Measurements from ENCODE around the gene TNNI2. TPM values are rescaled to one million over a fixed set of nuclear protein-coding genes. Genes with fewer than 3 reads are reported as not detected.

The TNNI2 gene
- total and polyA plus RNA-seq, 10 of the 15 experiments (the other 5 are each of a cell fraction or from before 2014, with no cell fraction given), result 0.14 to 0.79 (median 0.37) TPM; not detected in 4

DNA sequence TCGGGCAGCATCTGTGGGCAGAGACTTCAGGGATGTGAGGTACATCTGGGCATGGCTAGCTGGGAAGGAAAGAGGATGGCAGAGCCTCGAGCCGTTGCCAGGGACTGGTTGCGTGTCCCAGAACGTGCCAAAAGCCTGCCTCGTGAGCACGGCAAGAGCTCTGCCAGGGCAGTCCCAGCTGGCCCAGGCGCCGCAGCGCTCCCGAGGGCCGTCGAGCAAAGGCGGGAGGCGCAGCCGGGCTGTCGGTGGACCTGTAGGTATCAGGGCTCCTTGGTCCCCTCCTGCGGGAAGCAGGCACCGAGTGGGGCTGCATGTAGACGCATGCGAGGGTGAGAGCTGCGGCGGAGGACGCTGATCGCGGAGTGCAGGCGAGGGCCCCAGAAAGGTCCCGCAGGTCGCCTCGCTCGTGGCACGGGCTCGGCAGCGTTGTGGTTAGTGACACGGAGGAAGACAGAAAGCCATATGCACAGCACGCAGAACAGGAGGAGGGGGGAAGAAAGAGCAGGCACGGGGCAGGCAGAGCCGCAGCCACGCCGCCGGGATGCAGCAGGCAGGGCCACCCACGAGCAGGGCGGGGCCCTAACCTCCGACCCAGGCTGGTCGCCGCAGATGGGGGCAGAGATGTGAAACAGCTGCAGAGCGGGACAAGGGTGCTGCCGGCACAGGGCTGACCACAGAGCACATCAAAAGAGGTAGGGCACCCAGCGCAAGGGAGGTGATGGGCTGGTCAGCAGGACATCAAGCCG, 32.1 kb downstream of the TNNI2 start:
- ChIA-PET CTCF (interaction anchor here (1.8 kb wide), 1 partner anchor 12 kb away, joined by 5 read pairs; no protein-coding TSS in a partner anchor), SMC1A (ENCODE audit: uncharacterized antibody, unreplicated experiment) (no interaction called here), RAD21 (ENCODE audit: unreplicated experiment) (no interaction called here), POLR2A (interaction anchor here (1.5 kb wide), 1 partner anchor 11 kb away, joined by 3 read pairs; no protein-coding TSS in a partner anchor)
- no peaks in the 10 kb centered on the region for H3K9me3 ChIP-seq (replicated peaks; ENCODE audit: control insufficient read depth, insufficient read depth, low read length)
- H3K4me3 ChIP-seq, result no peak overlapping the region
- in situ Hi-C loops (cut with MboI), result no loop called here
- H3K36me3 ChIP-seq (ENCODE audit: control insufficient read depth in 2 of 2, insufficient read depth in 2 of 2, low read length in 1 of 2), result peaks cover 0 to 6% of the 10 kb centered on the region in 2 experiments; a peak in 3 of 4 replicates
- no peak overlapping the region for H3K27ac ChIP-seq (ENCODE audit: control insufficient read depth, insufficient read depth)
- ATAC-seq (no peak), FAIRE-seq (no peak), DNase-seq (ENCODE audit: low read depth, low spot score) (no peak)
- H3K4me2 ChIP-seq (ENCODE audit: control insufficient read depth, insufficient read depth), result no peak overlapping the region
- H2AFZ ChIP-seq (ENCODE audit: control insufficient read depth, low read depth, low read length), result no peak overlapping the region
- H3K27me3 ChIP-seq (replicated peaks in 1 of 2; ENCODE audit: control insufficient read depth in 2 of 2, insufficient read depth in 2 of 2, low read length in 1 of 2), result no peaks in the 10 kb centered on the region
- no peaks in the 10 kb centered on the region; the same call in 1 of the 2 replicates for H4K20me1 ChIP-seq (ENCODE audit: control insufficient read depth, insufficient read depth)
- no TSS peak for BruUV-seq (replicated peaks)
- intact Hi-C loops (cut with micrococcal nuclease; ENCODE audit: unreplicated experiment), result no loop called here
- no peak overlapping the region for H3K9ac ChIP-seq (ENCODE audit: control insufficient read depth, insufficient read depth, low read length)
- H3K79me2 ChIP-seq (ENCODE audit: control insufficient read depth, insufficient read depth, low read length), result peaks cover 2% of the 10 kb centered on the region
- H3K4me1 ChIP-seq (ENCODE audit: control insufficient read depth, insufficient read depth, low read length), result no peaks in the 10 kb centered on the region
- WGBS (ENCODE audit: insufficient coverage, insufficient replicate concordance, low lambda C conversion rate, missing lambda C conversion rate), result 81% methylated on average over 40 of the region's 50 CpGs
- TF ChIP-seq, protein P1, sequence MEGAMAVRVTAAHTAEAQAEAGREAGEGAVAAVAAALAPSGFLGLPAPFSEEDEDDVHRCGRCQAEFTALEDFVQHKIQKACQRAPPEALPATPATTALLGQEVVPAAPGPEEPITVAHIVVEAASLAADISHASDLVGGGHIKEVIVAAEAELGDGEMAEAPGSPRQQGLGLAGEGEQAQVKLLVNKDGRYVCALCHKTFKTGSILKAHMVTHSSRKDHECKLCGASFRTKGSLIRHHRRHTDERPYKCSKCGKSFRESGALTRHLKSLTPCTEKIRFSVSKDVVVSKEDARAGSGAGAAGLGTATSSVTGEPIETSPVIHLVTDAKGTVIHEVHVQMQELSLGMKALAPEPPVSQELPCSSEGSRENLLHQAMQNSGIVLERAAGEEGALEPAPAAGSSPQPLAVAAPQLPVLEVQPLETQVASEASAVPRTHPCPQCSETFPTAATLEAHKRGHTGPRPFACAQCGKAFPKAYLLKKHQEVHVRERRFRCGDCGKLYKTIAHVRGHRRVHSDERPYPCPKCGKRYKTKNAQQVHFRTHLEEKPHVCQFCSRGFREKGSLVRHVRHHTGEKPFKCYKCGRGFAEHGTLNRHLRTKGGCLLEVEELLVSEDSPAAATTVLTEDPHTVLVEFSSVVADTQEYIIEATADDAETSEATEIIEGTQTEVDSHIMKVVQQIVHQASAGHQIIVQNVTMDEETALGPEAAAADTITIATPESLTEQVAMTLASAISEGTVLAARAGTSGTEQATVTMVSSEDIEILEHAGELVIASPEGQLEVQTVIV (IDR thresholded peaks at IDR 0.05; ENCODE audit: borderline replicate concordance, partially characterized antibody), result no peak
- TF ChIP-seq MYB (IDR thresholded peaks at IDR 0.05; ENCODE audit: borderline replicate concordance, low read depth, low read length) (no peak), ZNF217 (IDR thresholded peaks at IDR 0.05) (no peak), CBFB (IDR thresholded peaks at IDR 0.05; ENCODE audit: low read depth) (no peak), YBX1 (IDR thresholded peaks at IDR 0.05) (no peak), PAX8 (IDR thresholded peaks at IDR 0.05) (no peak), NFYA (IDR thresholded peaks at IDR 0.05; ENCODE audit: borderline replicate concordance, low read depth, low read length) (no peak), ASH2L (IDR thresholded peaks at IDR 0.05; ENCODE audit: borderline replicate concordance, low read depth) (no peak), CHD2 (IDR thresholded peaks at IDR 0.05; ENCODE audit: borderline replicate concordance, low read depth, low read length) (no peak), GABPA (IDR thresholded peaks at IDR 0.05; ENCODE audit: low read depth) (no peak)
- TF ChIP-seq, protein P2, sequence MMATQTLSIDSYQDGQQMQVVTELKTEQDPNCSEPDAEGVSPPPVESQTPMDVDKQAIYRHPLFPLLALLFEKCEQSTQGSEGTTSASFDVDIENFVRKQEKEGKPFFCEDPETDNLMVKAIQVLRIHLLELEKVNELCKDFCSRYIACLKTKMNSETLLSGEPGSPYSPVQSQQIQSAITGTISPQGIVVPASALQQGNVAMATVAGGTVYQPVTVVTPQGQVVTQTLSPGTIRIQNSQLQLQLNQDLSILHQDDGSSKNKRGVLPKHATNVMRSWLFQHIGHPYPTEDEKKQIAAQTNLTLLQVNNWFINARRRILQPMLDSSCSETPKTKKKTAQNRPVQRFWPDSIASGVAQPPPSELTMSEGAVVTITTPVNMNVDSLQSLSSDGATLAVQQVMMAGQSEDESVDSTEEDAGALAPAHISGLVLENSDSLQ (IDR thresholded peaks at IDR 0.05), result no peak
- TF ChIP-seq, protein P3, sequence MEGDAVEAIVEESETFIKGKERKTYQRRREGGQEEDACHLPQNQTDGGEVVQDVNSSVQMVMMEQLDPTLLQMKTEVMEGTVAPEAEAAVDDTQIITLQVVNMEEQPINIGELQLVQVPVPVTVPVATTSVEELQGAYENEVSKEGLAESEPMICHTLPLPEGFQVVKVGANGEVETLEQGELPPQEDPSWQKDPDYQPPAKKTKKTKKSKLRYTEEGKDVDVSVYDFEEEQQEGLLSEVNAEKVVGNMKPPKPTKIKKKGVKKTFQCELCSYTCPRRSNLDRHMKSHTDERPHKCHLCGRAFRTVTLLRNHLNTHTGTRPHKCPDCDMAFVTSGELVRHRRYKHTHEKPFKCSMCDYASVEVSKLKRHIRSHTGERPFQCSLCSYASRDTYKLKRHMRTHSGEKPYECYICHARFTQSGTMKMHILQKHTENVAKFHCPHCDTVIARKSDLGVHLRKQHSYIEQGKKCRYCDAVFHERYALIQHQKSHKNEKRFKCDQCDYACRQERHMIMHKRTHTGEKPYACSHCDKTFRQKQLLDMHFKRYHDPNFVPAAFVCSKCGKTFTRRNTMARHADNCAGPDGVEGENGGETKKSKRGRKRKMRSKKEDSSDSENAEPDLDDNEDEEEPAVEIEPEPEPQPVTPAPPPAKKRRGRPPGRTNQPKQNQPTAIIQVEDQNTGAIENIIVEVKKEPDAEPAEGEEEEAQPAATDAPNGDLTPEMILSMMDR (IDR thresholded peaks at IDR 0.05 in 2 of 3, conservative IDR thresholded peaks at IDR 0.05 in 1 of 3; ENCODE audit: control insufficient read depth in 2 of 3, extremely low read depth in 1 of 3, insufficient read depth in 1 of 3, low read depth in 3 of 3, low read length in 3 of 3), result no peak
- TF ChIP-seq, protein P4, sequence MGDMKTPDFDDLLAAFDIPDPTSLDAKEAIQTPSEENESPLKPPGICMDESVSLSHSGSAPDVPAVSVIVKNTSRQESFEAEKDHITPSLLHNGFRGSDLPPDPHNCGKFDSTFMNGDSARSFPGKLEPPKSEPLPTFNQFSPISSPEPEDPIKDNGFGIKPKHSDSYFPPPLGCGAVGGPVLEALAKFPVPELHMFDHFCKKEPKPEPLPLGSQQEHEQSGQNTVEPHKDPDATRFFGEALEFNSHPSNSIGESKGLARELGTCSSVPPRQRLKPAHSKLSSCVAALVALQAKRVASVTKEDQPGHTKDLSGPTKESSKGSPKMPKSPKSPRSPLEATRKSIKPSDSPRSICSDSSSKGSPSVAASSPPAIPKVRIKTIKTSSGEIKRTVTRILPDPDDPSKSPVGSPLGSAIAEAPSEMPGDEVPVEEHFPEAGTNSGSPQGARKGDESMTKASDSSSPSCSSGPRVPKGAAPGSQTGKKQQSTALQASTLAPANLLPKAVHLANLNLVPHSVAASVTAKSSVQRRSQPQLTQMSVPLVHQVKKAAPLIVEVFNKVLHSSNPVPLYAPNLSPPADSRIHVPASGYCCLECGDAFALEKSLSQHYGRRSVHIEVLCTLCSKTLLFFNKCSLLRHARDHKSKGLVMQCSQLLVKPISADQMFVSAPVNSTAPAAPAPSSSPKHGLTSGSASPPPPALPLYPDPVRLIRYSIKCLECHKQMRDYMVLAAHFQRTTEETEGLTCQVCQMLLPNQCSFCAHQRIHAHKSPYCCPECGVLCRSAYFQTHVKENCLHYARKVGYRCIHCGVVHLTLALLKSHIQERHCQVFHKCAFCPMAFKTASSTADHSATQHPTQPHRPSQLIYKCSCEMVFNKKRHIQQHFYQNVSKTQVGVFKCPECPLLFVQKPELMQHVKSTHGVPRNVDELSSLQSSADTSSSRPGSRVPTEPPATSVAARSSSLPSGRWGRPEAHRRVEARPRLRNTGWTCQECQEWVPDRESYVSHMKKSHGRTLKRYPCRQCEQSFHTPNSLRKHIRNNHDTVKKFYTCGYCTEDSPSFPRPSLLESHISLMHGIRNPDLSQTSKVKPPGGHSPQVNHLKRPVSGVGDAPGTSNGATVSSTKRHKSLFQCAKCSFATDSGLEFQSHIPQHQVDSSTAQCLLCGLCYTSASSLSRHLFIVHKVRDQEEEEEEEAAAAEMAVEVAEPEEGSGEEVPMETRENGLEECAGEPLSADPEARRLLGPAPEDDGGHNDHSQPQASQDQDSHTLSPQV (IDR thresholded peaks at IDR 0.05), result no peak
